Superior temporal gyrus (tissue), 1 donor: ENCODE results near the gene SRL.
"Not testable (repeated sequence)": the region's sequence is repeated elsewhere in the genome, so short reads cannot be mapped to it uniquely, and the experiment has no call there.

ENCODE experiments used
- DNase-seq: peaks from one replicate; pipeline ENCODE4 v3.0.0-alpha.2; 2016; ENCODE audit errors: extremely low spot score

SRL gene

DNA sequence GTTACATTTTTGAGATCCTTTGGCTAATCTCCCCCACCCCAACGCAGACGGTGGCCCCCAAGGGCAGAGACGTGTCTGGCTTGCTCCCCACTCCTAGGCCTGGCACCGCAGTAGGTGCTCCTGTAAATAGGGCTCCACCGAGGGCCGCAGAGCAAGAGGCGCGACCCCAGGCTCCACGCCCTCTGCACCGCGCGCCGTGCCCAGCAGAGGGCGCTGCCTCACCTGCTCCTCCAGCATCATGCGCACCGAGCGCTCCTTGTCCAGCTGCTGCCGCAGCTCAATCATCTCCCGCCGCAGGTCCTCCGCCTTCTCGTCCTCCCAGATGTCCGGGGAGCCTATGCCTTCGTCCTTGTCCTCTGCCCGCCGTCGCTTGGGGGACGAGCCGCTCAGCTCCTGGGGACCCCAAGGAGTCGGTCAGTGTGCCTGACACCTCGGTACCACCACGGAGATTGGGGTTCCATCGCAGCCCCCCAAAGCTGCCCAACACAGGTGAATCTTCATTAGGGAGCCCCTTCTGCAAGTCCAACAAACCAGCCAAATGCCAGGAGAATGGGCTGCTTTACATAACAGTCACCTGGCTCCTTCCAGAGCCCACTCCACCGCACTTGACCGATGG is 19.8 kb upstream of the SRL start:
- no peak for DNase-seq

DNA sequence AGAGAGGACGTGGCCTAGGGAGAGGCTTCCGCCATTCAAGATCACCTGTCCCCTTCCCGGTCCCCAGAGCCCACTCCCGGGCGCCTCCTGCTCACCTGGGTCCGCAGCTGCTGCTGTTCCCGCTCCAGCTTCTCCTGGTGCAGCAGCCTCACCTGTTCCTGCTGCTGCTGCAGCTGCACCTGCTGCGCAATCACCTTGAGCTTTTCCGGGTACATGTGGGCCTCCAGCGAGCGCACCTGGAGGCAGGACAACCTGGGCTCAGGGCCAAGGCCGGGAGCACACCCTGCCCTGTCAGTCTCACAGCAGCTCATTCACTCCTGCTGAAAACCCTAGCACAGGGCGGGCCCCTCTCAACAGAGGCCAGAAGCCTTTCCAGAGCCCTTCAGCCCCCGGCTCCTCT is 18.5 kb upstream of the SRL start:
- no peak for DNase-seq

GRCh38 chr16:4257646-4258556 is 16.0 kb upstream of the SRL start:
- no peak for DNase-seq

DNA sequence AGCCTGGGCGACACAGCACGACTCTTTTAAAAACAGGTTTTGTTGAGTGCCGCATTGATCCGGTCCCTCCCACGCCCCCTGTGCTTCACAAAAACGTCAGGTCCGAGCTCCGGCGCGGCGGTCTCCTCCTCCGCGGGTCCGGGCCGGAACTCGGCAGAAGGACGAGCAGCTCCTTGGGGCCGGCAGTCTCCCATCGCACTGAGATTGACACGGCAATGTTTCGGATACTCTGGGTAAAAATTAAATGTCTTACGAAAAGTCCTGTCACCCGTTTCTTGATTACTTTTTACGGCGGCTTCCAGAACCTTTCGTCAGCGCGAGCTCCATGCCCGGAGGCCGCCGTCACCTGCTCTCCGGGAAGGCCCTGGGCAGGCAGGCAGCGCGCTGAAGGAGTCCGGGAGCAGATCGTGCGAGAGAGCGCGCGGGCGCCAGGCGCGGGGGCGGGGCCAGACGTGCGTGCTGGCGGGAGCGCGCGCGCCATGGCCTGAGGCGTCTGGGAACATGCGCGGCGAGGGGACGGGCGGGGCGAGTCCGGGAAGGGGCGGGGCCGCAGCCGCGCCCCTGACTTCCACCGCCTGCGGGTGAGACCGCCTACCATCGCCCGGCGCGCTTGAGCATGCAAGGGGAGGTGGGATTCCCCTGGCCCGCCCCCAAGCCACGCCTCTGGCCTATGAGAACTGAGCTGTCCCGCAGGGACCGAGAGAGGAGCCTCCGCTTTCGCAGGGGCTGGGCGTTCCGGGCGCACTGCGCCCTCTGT is 11.7 kb upstream of the SRL start:
- DNase-seq = peak; percentile 95

DNA sequence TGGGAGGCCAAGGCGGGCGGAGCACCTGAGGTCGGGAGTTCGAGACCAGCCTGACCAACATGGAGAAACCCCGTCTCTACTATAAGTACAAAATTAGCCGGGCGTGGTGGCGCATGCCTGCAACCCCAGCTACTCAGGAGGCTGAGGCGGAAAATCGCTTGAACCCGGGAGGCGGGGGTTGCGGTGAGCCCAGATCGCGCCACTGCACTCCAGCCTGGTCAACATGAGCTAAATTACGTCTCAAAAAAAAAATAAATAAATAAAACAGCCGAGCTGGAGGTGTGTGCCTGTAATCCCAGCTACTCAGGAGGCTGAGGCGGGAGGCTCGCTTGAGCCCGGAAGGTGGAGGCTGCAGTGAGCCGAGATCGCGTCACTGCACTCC is 11.1 kb upstream of the SRL start:
- not testable (repeated sequence) for DNase-seq

DNA sequence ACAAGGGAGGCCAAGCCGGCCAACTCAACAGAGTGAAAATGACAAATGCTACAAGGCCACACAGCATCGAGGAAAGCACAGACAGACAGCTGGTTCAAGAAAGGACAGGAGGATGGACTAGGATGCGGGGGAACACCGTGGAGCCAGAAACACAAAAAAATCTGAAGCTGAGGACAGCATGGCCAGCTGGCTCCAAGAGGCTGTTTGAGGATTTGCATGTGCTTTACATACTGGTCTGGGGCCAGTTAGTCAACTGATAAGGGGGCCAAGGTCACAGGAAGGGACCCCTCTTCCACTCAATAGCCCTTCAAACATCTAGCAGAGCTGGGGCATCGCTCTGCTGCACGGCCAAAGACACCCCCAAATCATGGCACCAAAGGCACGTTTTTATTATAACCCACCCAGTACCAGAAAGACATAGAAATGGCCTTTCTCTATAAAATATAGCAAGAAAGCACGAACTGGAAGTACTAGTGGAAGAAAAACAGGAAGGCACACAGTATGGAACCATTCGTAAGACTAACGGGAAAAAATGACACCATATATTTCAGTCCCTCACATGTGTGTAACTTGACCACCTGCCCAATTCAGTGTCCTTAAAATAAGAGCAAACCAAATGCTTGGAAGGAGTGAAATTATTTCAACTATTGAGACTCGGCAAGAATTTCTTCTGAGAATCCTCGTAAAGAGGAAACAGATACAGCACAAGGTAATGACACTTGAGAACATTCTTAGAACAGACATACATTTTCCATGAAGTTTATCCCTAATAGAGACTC is 7.8 kb upstream of the SRL start:
- DNase-seq = no peak

DNA sequence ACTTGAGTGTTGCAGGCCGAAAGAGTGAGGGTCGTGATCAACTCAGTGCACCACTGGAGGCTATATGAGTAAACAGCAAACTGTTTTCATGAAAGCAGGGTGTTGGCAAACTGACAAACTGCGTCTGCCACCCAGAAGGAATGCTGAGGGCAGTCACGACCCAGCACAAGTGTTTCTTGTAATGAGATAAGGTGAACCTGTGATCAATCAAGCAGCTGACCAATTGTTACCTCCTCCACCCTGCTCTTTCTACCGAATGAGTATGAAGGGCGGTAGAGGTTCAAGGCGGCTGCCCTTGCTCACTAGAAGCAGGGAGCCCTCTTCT is 5.5 kb upstream of the SRL start:
- DNase-seq = no peak

DNA sequence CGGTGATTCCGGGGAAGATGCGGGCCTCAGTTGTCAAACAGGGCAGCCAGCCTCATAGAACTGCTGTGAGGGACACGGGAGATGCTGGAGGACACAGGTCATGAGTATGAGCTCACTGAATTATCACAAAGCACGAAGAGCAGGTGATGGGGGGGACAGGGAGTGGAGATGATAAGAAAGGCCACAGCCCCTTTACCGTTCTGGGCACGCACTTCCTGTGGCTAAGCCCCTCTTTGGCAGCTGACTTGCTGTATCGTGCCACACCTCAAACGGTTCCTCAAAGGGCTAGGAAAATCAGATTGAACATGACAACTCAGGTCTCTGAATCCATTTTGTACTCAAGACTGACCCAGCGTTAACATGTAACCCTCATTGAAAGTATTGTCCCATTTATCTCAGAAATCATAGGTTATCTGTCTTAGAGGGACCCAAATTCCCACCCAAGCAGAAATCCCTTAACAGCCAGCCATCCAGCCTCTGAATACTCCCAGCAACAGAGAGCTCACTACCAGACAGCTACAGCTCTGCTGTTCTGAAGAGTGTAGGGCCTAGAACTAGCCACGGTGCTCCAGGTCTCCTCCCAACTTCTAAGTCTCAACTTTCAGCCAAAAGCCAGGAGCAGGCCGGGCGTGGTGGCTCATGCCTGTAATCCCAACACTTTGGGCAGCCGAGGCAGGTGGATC is 5.0 kb upstream of the SRL start:
- DNase-seq = no peak

- DNase-seq = no peak
Measured at GRCh38 chr16:4245077-4245791, 3.4 kb upstream of the SRL start.

GRCh38 chr16:4244254-4245076 is 2.6 kb upstream of the SRL start:
- no peak for DNase-seq

DNA sequence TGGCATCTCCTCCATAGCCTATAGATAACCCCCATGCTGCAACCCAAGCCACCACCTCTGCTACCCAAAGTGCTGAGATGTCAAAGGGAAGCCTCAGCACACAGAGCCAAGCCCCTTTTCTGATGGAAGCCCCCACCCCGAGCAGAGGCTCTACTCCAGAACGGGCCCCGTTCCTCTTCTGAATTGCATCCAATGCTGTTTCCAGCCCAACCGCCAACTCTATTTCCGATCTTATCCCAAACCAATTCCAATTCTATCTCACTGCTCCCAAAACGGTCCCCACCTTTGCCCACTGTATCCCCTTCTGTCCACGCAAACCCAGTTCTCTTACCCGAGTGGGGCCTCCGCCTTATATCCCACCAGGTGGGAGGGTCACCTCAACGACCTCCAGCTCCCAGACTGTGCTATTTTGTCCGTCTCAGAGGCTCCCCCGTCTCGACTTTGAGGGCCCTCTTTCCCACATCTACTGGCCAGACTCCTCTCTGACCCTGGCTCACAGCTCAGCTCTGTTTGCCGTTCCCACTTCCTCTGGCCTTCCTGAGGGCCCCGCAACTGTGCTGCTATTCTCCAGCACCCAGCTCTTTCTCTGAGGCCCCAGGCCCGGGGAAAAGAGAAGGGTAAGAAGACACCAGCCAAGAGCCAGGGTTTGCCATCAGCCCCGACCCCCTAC is 487 bp downstream of the SRL start:
- no peak for DNase-seq

- no peak for DNase-seq
Measured at GRCh38 chr16:4240624-4241023, 1.3 kb downstream of the SRL start.

GRCh38 chr16:4239682-4240175 is 2.2 kb downstream of the SRL start:
- no peak for DNase-seq

DNA sequence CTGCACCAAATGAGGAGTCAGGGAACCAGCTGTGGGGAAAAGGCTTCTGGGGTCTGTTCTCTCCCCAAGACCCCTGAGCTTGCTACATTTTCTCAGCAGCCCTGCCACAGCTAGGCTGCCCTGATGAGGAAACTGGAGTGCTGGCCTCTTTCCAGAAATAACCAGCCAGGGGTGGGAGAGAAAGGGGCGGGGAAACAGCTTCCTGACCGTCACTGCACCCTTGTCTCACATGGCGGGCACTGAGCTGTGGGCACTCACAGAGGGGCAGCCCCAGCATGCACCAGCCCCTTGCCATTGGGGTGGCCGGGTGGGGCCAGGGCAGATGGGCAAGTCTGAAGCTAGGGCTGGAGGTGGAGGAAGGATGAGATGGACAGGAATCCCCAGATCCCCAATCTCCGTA is 2.9 kb downstream of the SRL start:
- DNase-seq = no peak

GRCh38 chr16:4233431-4233830 is 8.4 kb downstream of the SRL start:
- DNase-seq = no peak

GRCh38 chr16:4232541-4233386 is 9.1 kb downstream of the SRL start:
- DNase-seq = no peak

- no peak for DNase-seq
Measured at GRCh38 chr16:4231886-4232285, 10.0 kb downstream of the SRL start.

DNA sequence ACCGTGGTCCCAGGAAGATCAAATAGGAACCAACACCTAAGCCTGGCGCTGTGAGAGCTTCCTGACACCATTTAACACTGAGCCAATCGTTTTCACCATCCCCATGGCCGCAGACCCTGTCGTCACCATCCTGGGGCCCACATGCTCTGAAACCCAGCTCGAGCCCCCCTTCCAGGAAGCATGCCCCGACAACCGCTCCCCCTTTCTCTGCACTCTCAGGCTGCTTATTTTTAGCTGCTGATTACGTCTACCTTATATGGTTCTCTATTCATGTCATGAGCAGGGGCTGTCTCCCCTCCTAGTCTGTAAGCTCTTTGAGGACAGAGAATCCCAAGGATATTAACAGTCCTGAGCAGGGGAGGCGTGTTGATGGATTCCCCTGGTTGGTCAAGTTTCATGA is 10.5 kb downstream of the SRL start:
- no peak for DNase-seq
